H1 (cell line): Measurements from ENCODE around the gene RNF212. TPM values are rescaled to one million over a fixed set of nuclear protein-coding genes. Genes with fewer than 3 reads are reported as not detected.

ENCODE experiments used
- CTCF ChIA-PET: fragments of 300-600 bp; sonication (Branson Sonifier 250); formaldehyde crosslinking; loops from one replicate; lab custom pipeline; 2021; ENCODE audit not compliant: partially characterized antibody; lab: Charles Lee
- POLR2A ChIA-PET: fragments of 300-600 bp; sonication (Branson Sonifier 250); formaldehyde crosslinking; loops from one replicate; lab custom pipeline; 2021; ENCODE audit warnings: inconsistent platforms; ENCODE audit not compliant: partially characterized antibody; lab: Charles Lee
- DNase-seq, 2 experiments: peaks; one replicate each; pipeline versions ENCODE4 v3.0.0 to v3.0.0-alpha.2; 2010 to 2022; ENCODE audit warnings: low spot score in 2 of 2, low read depth in 1 of 2, mixed read lengths in 1 of 2
- FAIRE-seq: peaks from 2 replicates; lab custom pipeline; 2011; peaks lifted over from hg19 to GRCh38; lab: Jason Lieb, UNC
- H2AFZ ChIP-seq: 2 replicates; pipeline ENCODE4 v1.8.1; 2012; ENCODE audit warnings: low read length, inconsistent platforms
- H2AK5ac ChIP-seq: 2 replicates; pipeline ENCODE4 v1.6.1; 2013; ENCODE audit warnings: low read depth, low read length
- H2BK120ac ChIP-seq: replicated peaks from 2 replicates; pipeline ENCODE3; 2013; ENCODE audit warnings: low read depth, low read length, inconsistent platforms
- H2BK12ac ChIP-seq: 2 replicates; pipeline ENCODE4 v1.6.1; 2013; ENCODE audit warnings: low read depth, low read length
- H2BK15ac ChIP-seq: 2 replicates; pipeline ENCODE4 v1.6.1; 2013; ENCODE audit warnings: low read length
- H2BK20ac ChIP-seq: 2 replicates; pipeline ENCODE4 v1.6.1; 2013; ENCODE audit warnings: low read length
- H2BK5ac ChIP-seq: 2 replicates; pipeline ENCODE4 v1.6.1; 2013; ENCODE audit warnings: low read depth, low read length
- H3K14ac ChIP-seq: 2 replicates; pipeline ENCODE4 v1.6.1; 2013; ENCODE audit warnings: inconsistent platforms; ENCODE audit not compliant: insufficient read length
- H3K18ac ChIP-seq: 2 replicates; pipeline ENCODE4 v1.6.1; 2013; ENCODE audit warnings: low read length; ENCODE audit errors: extremely low read depth
- H3K23ac ChIP-seq: 2 replicates; pipeline ENCODE4 v1.6.1; 2013; ENCODE audit warnings: inconsistent platforms; ENCODE audit not compliant: insufficient read length
- H3K23me2 ChIP-seq: 2 replicates; pipeline ENCODE4 v1.6.1; 2013; ENCODE audit warnings: low read depth, low read length
- H3K27ac ChIP-seq: 2 replicates; pipeline ENCODE4 v1.6.1; 2011; ENCODE audit warnings: low read depth, low read length, inconsistent platforms
- H3K27me3 ChIP-seq, 4 experiments: replicated peaks in 1 of 4; 1 replicate in 1 of 4; 2 replicates in 3 of 4; pipeline versions ENCODE4 v1.6.1 to v1.8.1; 2011 to 2013; ENCODE audit warnings: low read length in 3 of 4, mild to moderate bottlenecking in 3 of 4, inconsistent platforms in 2 of 4, mixed read lengths in 2 of 4, moderate library complexity in 1 of 4; ENCODE audit not compliant: control insufficient read depth in 3 of 4, insufficient read depth in 3 of 4; ENCODE audit errors: extremely low read depth in 1 of 4
- H3K36me3 ChIP-seq, 4 experiments: 2 replicates each; pipeline versions ENCODE4 v1.6.1 to v1.8.1; 2011 to 2013; ENCODE audit warnings: mild to moderate bottlenecking in 4 of 4, low read length in 3 of 4, moderate library complexity in 2 of 4, control low read depth in 1 of 4, inconsistent platforms in 1 of 4; ENCODE audit not compliant: insufficient read depth in 4 of 4, control insufficient read depth in 2 of 4
- H3K4ac ChIP-seq: replicated peaks from 2 replicates; pipeline ENCODE3; 2013; ENCODE audit warnings: low read length, low read depth, mixed read lengths, inconsistent platforms; ENCODE audit not compliant: insufficient read length
- H3K4me1 ChIP-seq, 4 experiments: replicated peaks in 1 of 4; 1 replicate in 1 of 4; 2 replicates in 3 of 4; pipeline versions ENCODE4 v1.6.1 to v1.8.1; 2011 to 2013; ENCODE audit warnings: low read length in 3 of 4, inconsistent platforms in 2 of 4, mixed read lengths in 1 of 4; ENCODE audit not compliant: insufficient read depth in 4 of 4, control insufficient read depth in 3 of 4
- H3K4me2 ChIP-seq, 2 experiments: 2 replicates each; pipeline versions ENCODE4 v1.6.1 to v1.8.1; 2011 to 2013; ENCODE audit warnings: low read depth in 2 of 2, low read length in 2 of 2, control low read depth in 1 of 2, inconsistent platforms in 1 of 2, mild to moderate bottlenecking in 1 of 2; ENCODE audit not compliant: insufficient read depth in 1 of 2
- H3K4me3 ChIP-seq, 4 experiments: fragments of 200-600, 300-600 bp in 1 of 4; sonication (generic), shearing (Covaris generic), sonication (Bioruptor Twin) in 1 of 4; 2 replicates each; pipeline versions ENCODE4 v1.5.1 to v1.8.1; 2011 to 2016; ENCODE audit warnings: low read length in 4 of 4, low read depth in 3 of 4, control low read depth in 2 of 4, inconsistent platforms in 2 of 4, mild to moderate bottlenecking in 2 of 4, mixed read lengths in 1 of 4, moderate library complexity in 1 of 4; ENCODE audit not compliant: insufficient read depth in 2 of 4; ENCODE audit errors: extremely low read depth in 1 of 4
- H3K56ac ChIP-seq: replicated peaks from 2 replicates; pipeline ENCODE3; 2013; ENCODE audit warnings: low read depth, mild to moderate bottlenecking, mixed read lengths, low read length, inconsistent platforms; ENCODE audit not compliant: insufficient read length
- H3K79me1 ChIP-seq: 2 replicates; pipeline ENCODE4 v1.6.1; 2013; ENCODE audit warnings: low read depth, low read length, control low read depth
- H3K79me2 ChIP-seq, 2 experiments: 2 replicates each; pipeline versions ENCODE4 v1.6.1 to v1.8.1; 2012 to 2013; ENCODE audit warnings: low read length in 2 of 2, mild to moderate bottlenecking in 2 of 2, inconsistent platforms in 1 of 2; ENCODE audit not compliant: insufficient read depth in 2 of 2, control insufficient read depth in 1 of 2
- H3K9ac ChIP-seq, 4 experiments: replicated peaks in 1 of 4; 1 replicate in 1 of 4; 2 replicates in 3 of 4; pipeline versions ENCODE4 v1.6.1 to v1.8.1; 2011 to 2013; ENCODE audit warnings: low read depth in 3 of 4, low read length in 3 of 4, control low read depth in 2 of 4, mild to moderate bottlenecking in 2 of 4, moderate library complexity in 2 of 4, inconsistent platforms in 1 of 4; ENCODE audit errors: extremely low read depth in 1 of 4
- H3K9me3 ChIP-seq, 2 experiments: 2 replicates each; pipeline versions ENCODE4 v1.6.1 to v1.8.1; 2012 to 2013; ENCODE audit warnings: mild to moderate bottlenecking in 2 of 2, moderate library complexity in 2 of 2, control low read depth in 1 of 2, inconsistent platforms in 1 of 2, low read depth in 1 of 2, low read length in 1 of 2, mixed read lengths in 1 of 2; ENCODE audit not compliant: insufficient read depth in 2 of 2
- H4K20me1 ChIP-seq, 2 experiments: replicated peaks in 1 of 2; 2 replicates each; pipeline versions ENCODE3 to v1.8.1; 2011 to 2013; ENCODE audit warnings: inconsistent platforms in 2 of 2, low read length in 2 of 2, mild to moderate bottlenecking in 1 of 2; ENCODE audit not compliant: insufficient read depth in 2 of 2, control insufficient read depth in 1 of 2
- H4K5ac ChIP-seq: 2 replicates; pipeline ENCODE4 v1.6.1; 2013; ENCODE audit warnings: low read length, low read depth, mixed read lengths, inconsistent platforms; ENCODE audit not compliant: insufficient read length
- H4K8ac ChIP-seq: 2 replicates; pipeline ENCODE4 v1.8.0; 2013; ENCODE audit warnings: mild to moderate bottlenecking, moderate library complexity, low read length, inconsistent platforms; ENCODE audit not compliant: insufficient read depth; ENCODE audit errors: extremely low read depth
- H4K91ac ChIP-seq: replicated peaks from 2 replicates; pipeline ENCODE3; 2013; ENCODE audit warnings: low read length, mixed read lengths, inconsistent platforms; ENCODE audit not compliant: insufficient read length
- CBX5 ChIP-seq: fragments of 300-800, 300-1000 bp; sonication (generic); IDR thresholded peaks from 2 replicates; pipeline ENCODE4 v1.7.1; 2016; ENCODE audit warnings: antibody characterized with exemption, low read length, low read depth
- CBX8 ChIP-seq: fragments of 300-800, 300-1000 bp; sonication (generic); IDR thresholded peaks from 2 replicates; pipeline ENCODE4 v1.7.1; 2016; ENCODE audit warnings: low read depth, low read length, borderline replicate concordance
- KDM4A ChIP-seq: IDR thresholded peaks from one replicate; pipeline ENCODE4 v1.7.1; 2012; ENCODE audit warnings: low read depth, mild to moderate bottlenecking, moderate library complexity, low read length, inconsistent platforms; ENCODE audit not compliant: severe bottlenecking
- RAD21 ChIP-seq, 2 experiments: IDR thresholded peaks in 1 of 2; conservative IDR thresholded peaks in 1 of 2; 2 replicates each; pipeline ENCODE4 v1.6.1; 2011; ENCODE audit warnings: low read depth in 2 of 2, low read length in 2 of 2, improper control_type of control experiment in 1 of 2, inconsistent platforms in 1 of 2, mild to moderate bottlenecking in 1 of 2, moderate library complexity in 1 of 2
- SIX5 ChIP-seq: IDR thresholded peaks from 2 replicates; pipeline ENCODE4 v1.6.1; 2011; ENCODE audit warnings: mild to moderate bottlenecking, low read depth, low read length
- SP4 ChIP-seq: IDR thresholded peaks from 2 replicates; pipeline ENCODE4 v1.6.1; 2012; ENCODE audit warnings: low read length, inconsistent platforms
- WGBS, 2 experiments: shearing (Covaris generic) in 1 of 2; methylation state at CpG; one replicate each; pipeline versions ENCODE4 v1.1.6 to v1.1.7; 2013 to 2015; ENCODE audit warnings: low lambda C conversion rate in 2 of 2, mixed read lengths in 2 of 2, inconsistent platforms in 1 of 2, low coverage in 1 of 2, missing lambda C conversion rate in 1 of 2; ENCODE audit not compliant: insufficient replicate concordance in 2 of 2, insufficient coverage in 1 of 2, insufficient read length in 1 of 2; ENCODE audit errors: extremely low coverage in 1 of 2, missing lambda C conversion rate in 1 of 2; 5-methylcytosine and 5-hydroxymethylcytosine counted together
- polyA plus RNA-seq, 7 experiments: library from polyadenylated mRNA; depleted of rRNA in 3 of 7; stranded (reverse) in 5 of 7; unstranded in 2 of 7; fragments of >200 nt in 5 of 7; fragments of 200-250 nt in 2 of 7; gene quantifications; 1 replicate in 5 of 7; 2 replicates in 1 of 7; 4 replicates in 1 of 7; pipeline versions ENCODE4 v1.2.1 to v1.2.3, GENCODE V29; 2011 to 2013; ENCODE audit warnings: missing spikeins in 2 of 7, mixed read lengths in 2 of 7
- total RNA-seq: library from RNA; stranded (reverse); fragmentation: NEBNext Ultra II Directional; extraction: Animal tissue kit (Norgen Biotek cat#: 25700); gene quantifications from 2 replicates; pipeline ENCODE4 v1.2.1, GENCODE V29; 2021
- TF ChIP-seq, protein P1 (sequence below): IDR thresholded peaks from 2 replicates; pipeline ENCODE4 v1.6.1; 2012; ENCODE audit warnings: low read length, inconsistent platforms
- TF ChIP-seq, protein P2 (sequence below), 3 experiments: IDR thresholded peaks; 1 replicate in 2 of 3; 2 replicates in 1 of 3; pipeline versions ENCODE4 v1.5.1 to v1.6.1; 2011; ENCODE audit warnings: low read length in 3 of 3, mild to moderate bottlenecking in 3 of 3, inconsistent platforms in 2 of 3, low read depth in 1 of 3, moderate library complexity in 1 of 3; ENCODE audit not compliant: insufficient read depth in 1 of 3; ENCODE audit errors: control extremely low read depth in 1 of 3

Gene RNF212
- total and polyA plus RNA-seq, 2 of the 8 experiments (the other 6 are each of a cell fraction or from before 2014, with no cell fraction given), result 3.4 to 5.4 TPM

DNA sequence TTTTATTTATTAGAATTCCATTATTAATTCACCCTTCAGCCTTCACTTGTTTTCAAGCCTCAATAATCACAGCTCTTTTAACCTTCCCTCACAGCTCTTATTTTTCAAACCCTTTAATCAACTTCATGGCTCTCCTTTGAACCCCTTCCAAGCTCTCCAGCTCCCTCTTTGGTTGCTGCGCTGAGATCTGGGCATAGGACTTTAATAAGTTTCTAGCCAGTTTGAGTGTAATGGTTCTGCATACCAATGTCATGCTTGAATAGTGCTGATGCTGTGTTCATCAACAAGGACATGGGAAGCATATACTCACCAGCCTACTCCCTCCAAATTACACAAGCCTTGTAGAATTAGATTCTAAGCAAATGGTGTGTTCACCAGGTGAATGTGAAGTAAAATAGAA is 3.5 kb upstream of the RNF212 start:
- Histone ChIP-seq H3K4me2 (no peak overlapping the region), H3K14ac (no peak overlapping the region), H3K9ac (no peak overlapping the region), H3K79me1 (no peaks in the 10 kb centered on the region), H3K23me2 (peaks cover 2% of the 10 kb centered on the region; the same call in 1 of the 2 replicates), H3K79me2 (no peaks in the 10 kb centered on the region), H2BK12ac (no peak overlapping the region), H3K23ac (no peak overlapping the region), H3K4me1 (peaks cover 0 to 4% (median 0%) of the 10 kb centered on the region in 4 experiments; a peak in 1 of 7 replicates), H3K36me3 (no peaks in the 10 kb centered on the region), H2AK5ac (no peak overlapping the region), H2BK20ac (no peak overlapping the region), H2AFZ (no peak overlapping the region), H3K9me3 (no peaks in the 10 kb centered on the region; a peak in 1 of 4 replicates), H2BK15ac (no peak overlapping the region), H4K91ac (no peak overlapping the region), H2BK120ac (no peak overlapping the region), H3K27ac (no peak overlapping the region), H3K27me3 (peaks cover 4 to 16% (median 13%) of the 10 kb centered on the region in 4 experiments), H3K56ac (no peak overlapping the region), H3K4me3 (no peak overlapping the region), H3K18ac (no peak overlapping the region), H4K20me1 (no peaks in the 10 kb centered on the region), H4K5ac (no peak overlapping the region), H4K8ac (no peak overlapping the region), H3K4ac (no peak overlapping the region), H2BK5ac (no peak overlapping the region)
- CTCF ChIA-PET, result interaction anchor here (0.6 to 3.8 kb wide), 8 partner anchors 11 to 152 kb away, joined by 3 to 25 read pairs (median 4); no protein-coding TSS in a partner anchor
- no peak for DNase-seq
- POLR2A ChIA-PET, result no interaction called here
- 74% methylated on average over 1 of the region's 1 CpG; no CpG with 5 or more reads in 1 of the 2 experiments for WGBS, 2 experiments
- no peak for FAIRE-seq
- no peak for TF ChIP-seq SIX5
- peak; percentile 11 to 24; a peak in 2 of 4 replicates for TF ChIP-seq RAD21 (IDR thresholded peaks at IDR 0.05 in 1 of 2, conservative IDR thresholded peaks at IDR 0.05 in 1 of 2; ENCODE audit: low read depth in 2 of 2, low read length in 2 of 2)
- no peak for TF ChIP-seq CBX8
- no peak for TF ChIP-seq CBX5
- no peak for TF ChIP-seq KDM4A
- TF ChIP-seq, protein P1, sequence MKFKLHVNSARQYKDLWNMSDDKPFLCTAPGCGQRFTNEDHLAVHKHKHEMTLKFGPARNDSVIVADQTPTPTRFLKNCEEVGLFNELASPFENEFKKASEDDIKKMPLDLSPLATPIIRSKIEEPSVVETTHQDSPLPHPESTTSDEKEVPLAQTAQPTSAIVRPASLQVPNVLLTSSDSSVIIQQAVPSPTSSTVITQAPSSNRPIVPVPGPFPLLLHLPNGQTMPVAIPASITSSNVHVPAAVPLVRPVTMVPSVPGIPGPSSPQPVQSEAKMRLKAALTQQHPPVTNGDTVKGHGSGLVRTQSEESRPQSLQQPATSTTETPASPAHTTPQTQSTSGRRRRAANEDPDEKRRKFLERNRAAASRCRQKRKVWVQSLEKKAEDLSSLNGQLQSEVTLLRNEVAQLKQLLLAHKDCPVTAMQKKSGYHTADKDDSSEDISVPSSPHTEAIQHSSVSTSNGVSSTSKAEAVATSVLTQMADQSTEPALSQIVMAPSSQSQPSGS, result no peak
- TF ChIP-seq SP4, result no peak
- TF ChIP-seq, protein P2, sequence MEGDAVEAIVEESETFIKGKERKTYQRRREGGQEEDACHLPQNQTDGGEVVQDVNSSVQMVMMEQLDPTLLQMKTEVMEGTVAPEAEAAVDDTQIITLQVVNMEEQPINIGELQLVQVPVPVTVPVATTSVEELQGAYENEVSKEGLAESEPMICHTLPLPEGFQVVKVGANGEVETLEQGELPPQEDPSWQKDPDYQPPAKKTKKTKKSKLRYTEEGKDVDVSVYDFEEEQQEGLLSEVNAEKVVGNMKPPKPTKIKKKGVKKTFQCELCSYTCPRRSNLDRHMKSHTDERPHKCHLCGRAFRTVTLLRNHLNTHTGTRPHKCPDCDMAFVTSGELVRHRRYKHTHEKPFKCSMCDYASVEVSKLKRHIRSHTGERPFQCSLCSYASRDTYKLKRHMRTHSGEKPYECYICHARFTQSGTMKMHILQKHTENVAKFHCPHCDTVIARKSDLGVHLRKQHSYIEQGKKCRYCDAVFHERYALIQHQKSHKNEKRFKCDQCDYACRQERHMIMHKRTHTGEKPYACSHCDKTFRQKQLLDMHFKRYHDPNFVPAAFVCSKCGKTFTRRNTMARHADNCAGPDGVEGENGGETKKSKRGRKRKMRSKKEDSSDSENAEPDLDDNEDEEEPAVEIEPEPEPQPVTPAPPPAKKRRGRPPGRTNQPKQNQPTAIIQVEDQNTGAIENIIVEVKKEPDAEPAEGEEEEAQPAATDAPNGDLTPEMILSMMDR (IDR thresholded peaks at IDR 0.05; ENCODE audit: control extremely low read depth in 1 of 3, insufficient read depth in 1 of 3, low read depth in 1 of 3, low read length in 3 of 3), result peak in 1 of 3 experiments; percentile 18; a peak in 1 of 4 replicates
